H1 (cell line): ENCODE results near the gene MYH7B. TPM values are rescaled to one million over a fixed set of nuclear protein-coding genes. Genes with fewer than 3 reads are reported as not detected.

Source experiments
- CBX5 ChIP-seq: fragments of 300-800, 300-1000 bp; sonication (generic); IDR thresholded peaks from 2 replicates; pipeline ENCODE4 v1.7.1; 2016; ENCODE audit warnings: antibody characterized with exemption, low read length, low read depth
- GTF2F1 ChIP-seq: IDR thresholded peaks from 2 replicates; pipeline ENCODE4 v1.6.1; 2012; ENCODE audit warnings: low read depth, low read length, improper control_type of control experiment, borderline replicate concordance
- KDM4A ChIP-seq: IDR thresholded peaks from one replicate; pipeline ENCODE4 v1.7.1; 2012; ENCODE audit warnings: low read depth, mild to moderate bottlenecking, moderate library complexity, low read length, inconsistent platforms; ENCODE audit not compliant: severe bottlenecking
- MAX ChIP-seq: IDR thresholded peaks from 2 replicates; pipeline ENCODE4 v1.6.1; 2012; ENCODE audit warnings: inconsistent platforms
- POU5F1 ChIP-seq: IDR thresholded peaks from 2 replicates; pipeline ENCODE4 v1.6.1; 2011; ENCODE audit warnings: low read depth, mild to moderate bottlenecking, low read length, moderate library complexity
- RAD21 ChIP-seq, 2 experiments: IDR thresholded peaks in 1 of 2; conservative IDR thresholded peaks in 1 of 2; 2 replicates each; pipeline ENCODE4 v1.6.1; 2011; ENCODE audit warnings: low read depth in 2 of 2, low read length in 2 of 2, improper control_type of control experiment in 1 of 2, inconsistent platforms in 1 of 2, mild to moderate bottlenecking in 1 of 2, moderate library complexity in 1 of 2
- SUZ12 ChIP-seq: fragments of 200-600 bp; sonication (generic); IDR thresholded peaks from 2 replicates; pipeline ENCODE4 v1.6.1; 2012; ENCODE audit warnings: mild to moderate bottlenecking, inconsistent platforms, low read length, moderate library complexity, mixed read lengths
- USF2 ChIP-seq: IDR thresholded peaks from 2 replicates; pipeline ENCODE4 v1.6.1; 2011; ENCODE audit warnings: low read length, improper control_type of control experiment
- polyA plus RNA-seq, 7 experiments: library from polyadenylated mRNA; depleted of rRNA in 3 of 7; stranded (reverse) in 5 of 7; unstranded in 2 of 7; fragments of >200 nt in 5 of 7; fragments of 200-250 nt in 2 of 7; gene quantifications; 1 replicate in 5 of 7; 2 replicates in 1 of 7; 4 replicates in 1 of 7; pipeline versions ENCODE4 v1.2.1 to v1.2.3, GENCODE V29; 2011 to 2013; ENCODE audit warnings: missing spikeins in 2 of 7, mixed read lengths in 2 of 7
- total RNA-seq: library from RNA; stranded (reverse); fragmentation: NEBNext Ultra II Directional; extraction: Animal tissue kit (Norgen Biotek cat#: 25700); gene quantifications from 2 replicates; pipeline ENCODE4 v1.2.1, GENCODE V29; 2021
- TF ChIP-seq, protein P1 (sequence below): fragments of 300-600 bp; sonication (generic); IDR thresholded peaks from 2 replicates; pipeline ENCODE4 v1.7.1; 2012; ENCODE audit warnings: low read length, moderate library complexity, mild to moderate bottlenecking, inconsistent platforms; ENCODE audit not compliant: insufficient replicate concordance

The MYH7B gene
- total and polyA plus RNA-seq, 2 of the 8 experiments (the other 6 are each of a cell fraction or from before 2014, with no cell fraction given): 0.15 to 0.30 TPM

DNA sequence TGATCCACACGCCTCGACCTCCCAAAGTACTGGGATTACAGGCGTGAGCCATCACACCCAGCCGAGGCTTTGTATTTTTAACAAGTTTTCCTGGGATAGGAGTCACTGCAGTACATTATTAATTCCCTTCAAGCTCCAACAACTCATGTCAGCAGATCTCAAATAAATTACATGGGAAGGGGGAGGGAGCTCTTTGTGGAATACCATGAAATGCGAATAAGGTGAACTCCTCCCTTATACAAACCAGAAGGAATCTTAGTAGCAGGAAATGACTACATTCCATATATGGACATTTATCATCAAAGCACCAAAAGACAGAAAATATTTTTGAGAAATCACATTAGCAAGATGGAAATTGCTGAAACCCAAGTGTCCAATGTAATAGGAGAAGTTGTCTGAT is 3.0 kb upstream of the MYH7B start (continued):
- TF ChIP-seq, protein P1, sequence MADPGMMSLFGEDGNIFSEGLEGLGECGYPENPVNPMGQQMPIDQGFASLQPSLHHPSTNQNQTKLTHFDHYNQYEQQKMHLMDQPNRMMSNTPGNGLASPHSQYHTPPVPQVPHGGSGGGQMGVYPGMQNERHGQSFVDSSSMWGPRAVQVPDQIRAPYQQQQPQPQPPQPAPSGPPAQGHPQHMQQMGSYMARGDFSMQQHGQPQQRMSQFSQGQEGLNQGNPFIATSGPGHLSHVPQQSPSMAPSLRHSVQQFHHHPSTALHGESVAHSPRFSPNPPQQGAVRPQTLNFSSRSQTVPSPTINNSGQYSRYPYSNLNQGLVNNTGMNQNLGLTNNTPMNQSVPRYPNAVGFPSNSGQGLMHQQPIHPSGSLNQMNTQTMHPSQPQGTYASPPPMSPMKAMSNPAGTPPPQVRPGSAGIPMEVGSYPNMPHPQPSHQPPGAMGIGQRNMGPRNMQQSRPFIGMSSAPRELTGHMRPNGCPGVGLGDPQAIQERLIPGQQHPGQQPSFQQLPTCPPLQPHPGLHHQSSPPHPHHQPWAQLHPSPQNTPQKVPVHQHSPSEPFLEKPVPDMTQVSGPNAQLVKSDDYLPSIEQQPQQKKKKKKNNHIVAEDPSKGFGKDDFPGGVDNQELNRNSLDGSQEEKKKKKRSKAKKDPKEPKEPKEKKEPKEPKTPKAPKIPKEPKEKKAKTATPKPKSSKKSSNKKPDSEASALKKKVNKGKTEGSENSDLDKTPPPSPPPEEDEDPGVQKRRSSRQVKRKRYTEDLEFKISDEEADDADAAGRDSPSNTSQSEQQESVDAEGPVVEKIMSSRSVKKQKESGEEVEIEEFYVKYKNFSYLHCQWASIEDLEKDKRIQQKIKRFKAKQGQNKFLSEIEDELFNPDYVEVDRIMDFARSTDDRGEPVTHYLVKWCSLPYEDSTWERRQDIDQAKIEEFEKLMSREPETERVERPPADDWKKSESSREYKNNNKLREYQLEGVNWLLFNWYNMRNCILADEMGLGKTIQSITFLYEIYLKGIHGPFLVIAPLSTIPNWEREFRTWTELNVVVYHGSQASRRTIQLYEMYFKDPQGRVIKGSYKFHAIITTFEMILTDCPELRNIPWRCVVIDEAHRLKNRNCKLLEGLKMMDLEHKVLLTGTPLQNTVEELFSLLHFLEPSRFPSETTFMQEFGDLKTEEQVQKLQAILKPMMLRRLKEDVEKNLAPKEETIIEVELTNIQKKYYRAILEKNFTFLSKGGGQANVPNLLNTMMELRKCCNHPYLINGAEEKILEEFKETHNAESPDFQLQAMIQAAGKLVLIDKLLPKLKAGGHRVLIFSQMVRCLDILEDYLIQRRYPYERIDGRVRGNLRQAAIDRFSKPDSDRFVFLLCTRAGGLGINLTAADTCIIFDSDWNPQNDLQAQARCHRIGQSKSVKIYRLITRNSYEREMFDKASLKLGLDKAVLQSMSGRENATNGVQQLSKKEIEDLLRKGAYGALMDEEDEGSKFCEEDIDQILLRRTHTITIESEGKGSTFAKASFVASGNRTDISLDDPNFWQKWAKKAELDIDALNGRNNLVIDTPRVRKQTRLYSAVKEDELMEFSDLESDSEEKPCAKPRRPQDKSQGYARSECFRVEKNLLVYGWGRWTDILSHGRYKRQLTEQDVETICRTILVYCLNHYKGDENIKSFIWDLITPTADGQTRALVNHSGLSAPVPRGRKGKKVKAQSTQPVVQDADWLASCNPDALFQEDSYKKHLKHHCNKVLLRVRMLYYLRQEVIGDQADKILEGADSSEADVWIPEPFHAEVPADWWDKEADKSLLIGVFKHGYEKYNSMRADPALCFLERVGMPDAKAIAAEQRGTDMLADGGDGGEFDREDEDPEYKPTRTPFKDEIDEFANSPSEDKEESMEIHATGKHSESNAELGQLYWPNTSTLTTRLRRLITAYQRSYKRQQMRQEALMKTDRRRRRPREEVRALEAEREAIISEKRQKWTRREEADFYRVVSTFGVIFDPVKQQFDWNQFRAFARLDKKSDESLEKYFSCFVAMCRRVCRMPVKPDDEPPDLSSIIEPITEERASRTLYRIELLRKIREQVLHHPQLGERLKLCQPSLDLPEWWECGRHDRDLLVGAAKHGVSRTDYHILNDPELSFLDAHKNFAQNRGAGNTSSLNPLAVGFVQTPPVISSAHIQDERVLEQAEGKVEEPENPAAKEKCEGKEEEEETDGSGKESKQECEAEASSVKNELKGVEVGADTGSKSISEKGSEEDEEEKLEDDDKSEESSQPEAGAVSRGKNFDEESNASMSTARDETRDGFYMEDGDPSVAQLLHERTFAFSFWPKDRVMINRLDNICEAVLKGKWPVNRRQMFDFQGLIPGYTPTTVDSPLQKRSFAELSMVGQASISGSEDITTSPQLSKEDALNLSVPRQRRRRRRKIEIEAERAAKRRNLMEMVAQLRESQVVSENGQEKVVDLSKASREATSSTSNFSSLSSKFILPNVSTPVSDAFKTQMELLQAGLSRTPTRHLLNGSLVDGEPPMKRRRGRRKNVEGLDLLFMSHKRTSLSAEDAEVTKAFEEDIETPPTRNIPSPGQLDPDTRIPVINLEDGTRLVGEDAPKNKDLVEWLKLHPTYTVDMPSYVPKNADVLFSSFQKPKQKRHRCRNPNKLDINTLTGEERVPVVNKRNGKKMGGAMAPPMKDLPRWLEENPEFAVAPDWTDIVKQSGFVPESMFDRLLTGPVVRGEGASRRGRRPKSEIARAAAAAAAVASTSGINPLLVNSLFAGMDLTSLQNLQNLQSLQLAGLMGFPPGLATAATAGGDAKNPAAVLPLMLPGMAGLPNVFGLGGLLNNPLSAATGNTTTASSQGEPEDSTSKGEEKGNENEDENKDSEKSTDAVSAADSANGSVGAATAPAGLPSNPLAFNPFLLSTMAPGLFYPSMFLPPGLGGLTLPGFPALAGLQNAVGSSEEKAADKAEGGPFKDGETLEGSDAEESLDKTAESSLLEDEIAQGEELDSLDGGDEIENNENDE: no peak
- TF ChIP-seq MAX (no peak), RAD21 (IDR thresholded peaks at IDR 0.05 in 1 of 2, conservative IDR thresholded peaks at IDR 0.05 in 1 of 2; ENCODE audit: low read depth in 2 of 2, low read length in 2 of 2) (no peak), SUZ12 (no peak), CBX5 (no peak), GTF2F1 (no peak), POU5F1 (no peak), USF2 (no peak), KDM4A (no peak)
